Measurements from ENCODE around the gene TMC5. TPM values are rescaled to one million over a fixed set of nuclear protein-coding genes. Genes with fewer than 3 reads are reported as not detected.

Gene TMC5
- total RNA-seq, 2 donors from 2014 or later = 0.41 to 0.42 TPM

- intact Hi-C loops (cut with DNase I) = no loop called here
- ATAC-seq (no peak), DNase-seq (no peak)
These were observed 26.0 kb downstream of the TMC5 start for GRCh38 chr16:19443659-19444058.

GRCh38 chr16:19446300-19446846 is 28.7 kb downstream of the TMC5 start:
- no peak for ATAC-seq
- intact Hi-C loops (cut with DNase I) = no loop called here

GRCh38 chr16:19446886-19447285 is 29.2 kb downstream of the TMC5 start:
- no peak for ATAC-seq

More at GRCh38 chr16:19446300-19446846, 28.7 kb downstream of the TMC5 start:
- no peak for DNase-seq

GRCh38 chr16:19450186-19450585 is 32.5 kb downstream of the TMC5 start:
- intact Hi-C loops (cut with DNase I) = no loop called here
- DNase-seq = no peak
- no peak for ATAC-seq

More at GRCh38 chr16:19446886-19447285, 29.2 kb downstream of the TMC5 start:
- intact Hi-C loops (cut with DNase I) = no loop called here
- no peak for DNase-seq

- no peak for DNase-seq
- intact Hi-C loops (cut with DNase I) = no loop called here
- no peak for ATAC-seq
These were observed 41.2 kb downstream of the TMC5 start for GRCh38 chr16:19458722-19459379.

GRCh38 chr16:19460397-19460796 is 42.7 kb downstream of the TMC5 start:
- no peak for DNase-seq
- intact Hi-C loops (cut with DNase I) = no loop called here
- no peak for ATAC-seq

- ATAC-seq (no peak), DNase-seq (no peak)
- intact Hi-C loops (cut with DNase I) = no loop called here
These were observed 46.0 kb downstream of the TMC5 start for GRCh38 chr16:19463468-19464315.

GRCh38 chr16:19468300-19468699 is 50.6 kb downstream of the TMC5 start:
- no peak for DNase-seq
- ATAC-seq = no peak
- intact Hi-C loops (cut with DNase I) = no loop called here

- no peak for DNase-seq
- no peak for ATAC-seq
- intact Hi-C loops (cut with DNase I) = no loop called here
These were observed 54.8 kb downstream of the TMC5 start for GRCh38 chr16:19472482-19472881.

- ATAC-seq = no peak
- intact Hi-C loops (cut with DNase I) = no loop called here
- no peak for DNase-seq
These were observed 56.9 kb downstream of the TMC5 start for GRCh38 chr16:19474617-19475016.

- no peak for ATAC-seq
- intact Hi-C loops (cut with DNase I) = no loop called here
These were observed 60.8 kb downstream of the TMC5 start for GRCh38 chr16:19478505-19478904.

GRCh38 chr16:19479302-19479721 is 61.6 kb downstream of the TMC5 start:
- ATAC-seq (no peak), DNase-seq (no peak)
- intact Hi-C loops (cut with DNase I) = no loop called here

More at GRCh38 chr16:19478505-19478904, 60.8 kb downstream of the TMC5 start:
- no peak for DNase-seq

- ATAC-seq (no peak), DNase-seq (no peak)
- intact Hi-C loops (cut with DNase I) = no loop called here
These were observed 63.6 kb downstream of the TMC5 start for GRCh38 chr16:19481296-19481695.

- DNase-seq = no peak
These were observed 64.1 kb downstream of the TMC5 start for GRCh38 chr16:19481769-19482168.

GRCh38 chr16:19482291-19482690 is 64.6 kb downstream of the TMC5 start:
- intact Hi-C loops (cut with DNase I) = no loop called here
- DNase-seq (no peak), ATAC-seq (no peak)

More at GRCh38 chr16:19481769-19482168, 64.1 kb downstream of the TMC5 start:
- no peak for ATAC-seq
- intact Hi-C loops (cut with DNase I) = no loop called here

- DNase-seq (no peak), ATAC-seq (no peak)
- intact Hi-C loops (cut with DNase I) = no loop called here
These were observed 66.4 kb downstream of the TMC5 start for GRCh38 chr16:19484096-19484495.

- intact Hi-C loops (cut with DNase I) = no loop called here
- ATAC-seq = no peak
These were observed 67.9 kb downstream of the TMC5 start for GRCh38 chr16:19485611-19486010.

GRCh38 chr16:19486051-19486450 is 68.4 kb downstream of the TMC5 start:
- ATAC-seq = no peak
- intact Hi-C loops (cut with DNase I) = no loop called here
- no peak for DNase-seq

More at GRCh38 chr16:19485611-19486010, 67.9 kb downstream of the TMC5 start:
- DNase-seq = no peak

- no peak for DNase-seq
- ATAC-seq = no peak
- intact Hi-C loops (cut with DNase I) = no loop called here
These were observed 69.2 kb downstream of the TMC5 start for GRCh38 chr16:19486750-19487325.

GRCh38 chr16:19488213-19488640 is 70.5 kb downstream of the TMC5 start:
- intact Hi-C loops (cut with DNase I) = no loop called here
- ATAC-seq (peak; percentile 19 to 68), DNase-seq (peak; percentile 24)
